Muscle layer of colon (tissue), 2 donors: Measurements from ENCODE around the gene ARHGEF37.

Experiments used
- H3K27ac ChIP-seq: one replicate; pipeline ENCODE4 v1.7.0; 2013; ENCODE audit warnings: low read depth, mild to moderate bottlenecking, low read length, moderate library complexity
- H3K27me3 ChIP-seq, 2 donors: one replicate each; pipeline ENCODE4 v1.7.0; 2013; ENCODE audit warnings: low read length in 2 of 2, mild to moderate bottlenecking in 2 of 2; ENCODE audit not compliant: insufficient read depth in 2 of 2, control insufficient read depth in 1 of 2
- H3K36me3 ChIP-seq: one replicate; pipeline ENCODE4 v1.7.0; 2013; ENCODE audit warnings: mild to moderate bottlenecking, low read length; ENCODE audit not compliant: insufficient read depth
- H3K4me1 ChIP-seq: one replicate; pipeline ENCODE4 v1.7.0; 2013; ENCODE audit warnings: mild to moderate bottlenecking, low read length; ENCODE audit not compliant: insufficient read depth
- H3K4me3 ChIP-seq, 2 donors: one replicate each; pipeline ENCODE4 v1.7.0; 2013; ENCODE audit warnings: low read length in 2 of 2, low read depth in 1 of 2, mild to moderate bottlenecking in 1 of 2, moderate library complexity in 1 of 2
- H3K9ac ChIP-seq: one replicate; pipeline ENCODE4 v1.7.0; 2013; ENCODE audit warnings: low read length
- H3K9me3 ChIP-seq: one replicate; pipeline ENCODE4 v1.7.0; 2013; ENCODE audit warnings: mild to moderate bottlenecking, low read length
- donor health status: abdominal sarcoma.
- donor health status: Adenocarcinoma of cecum.

The ARHGEF37 gene

GRCh38 chr5:149682532-149683075, 101.3 kb downstream of the ARHGEF37 start:
- H3K9me3 ChIP-seq = no peaks in the 10 kb centered on the region
- no peaks in the 10 kb centered on the region for H3K36me3 ChIP-seq
- no peak overlapping the region for H3K9ac ChIP-seq
- H3K4me1 ChIP-seq = no peaks in the 10 kb centered on the region
- no peaks in the 10 kb centered on the region for H3K27me3 ChIP-seq
- H3K4me3 ChIP-seq = no peak overlapping the region
- no peak overlapping the region for H3K27ac ChIP-seq

- H3K9ac ChIP-seq = no peak overlapping the region
Measured at GRCh38 chr5:149683964-149684363, 102.7 kb downstream of the ARHGEF37 start.

GRCh38 chr5:149684371-149684770, 103.1 kb downstream of the ARHGEF37 start:
- H3K36me3 ChIP-seq = no peaks in the 10 kb centered on the region
- H3K27me3 ChIP-seq = no peaks in the 10 kb centered on the region
- no peak overlapping the region for H3K27ac ChIP-seq
- no peak overlapping the region for H3K4me3 ChIP-seq
- no peaks in the 10 kb centered on the region for H3K9me3 ChIP-seq
- H3K4me1 ChIP-seq = no peaks in the 10 kb centered on the region
- H3K9ac ChIP-seq = no peak overlapping the region

More at GRCh38 chr5:149683964-149684363, 102.7 kb downstream of the ARHGEF37 start:
- no peak overlapping the region for H3K4me3 ChIP-seq
- H3K36me3 ChIP-seq = no peaks in the 10 kb centered on the region
- H3K4me1 ChIP-seq = no peaks in the 10 kb centered on the region
- H3K9me3 ChIP-seq = no peaks in the 10 kb centered on the region
- no peak overlapping the region for H3K27ac ChIP-seq
- H3K27me3 ChIP-seq = no peaks in the 10 kb centered on the region
